Effector memory CD4-positive, alpha-beta T cell (primary cell): Measurements from ENCODE around the gene FGA.
"Not testable (repeated sequence)": the region's sequence is repeated elsewhere in the genome, so short reads cannot be mapped to it uniquely, and the experiment has no call there.

ENCODE experiments used
- DNase-seq, 3 donors: peaks; one replicate each; pipeline ENCODE4 v3.0.0-alpha.2; 2020
- H3K27ac ChIP-seq: 2 replicates; pipeline ENCODE4 v1.7.0; 2013; ENCODE audit warnings: mild to moderate bottlenecking, low read length, moderate library complexity; ENCODE audit not compliant: insufficient read depth, poor library complexity, severe bottlenecking
- H3K27me3 ChIP-seq: replicated peaks from 2 replicates; pipeline ENCODE4 v1.7.0; 2013; ENCODE audit warnings: mild to moderate bottlenecking, low read length; ENCODE audit not compliant: insufficient read depth, control insufficient read depth, poor library complexity, severe bottlenecking
- H3K36me3 ChIP-seq: 2 replicates; pipeline ENCODE4 v1.7.0; 2013; ENCODE audit warnings: mild to moderate bottlenecking, low read length, moderate library complexity; ENCODE audit not compliant: control insufficient read depth, insufficient read depth
- H3K4me1 ChIP-seq: 2 replicates; pipeline ENCODE4 v1.7.0; 2013; ENCODE audit warnings: low read length, mild to moderate bottlenecking; ENCODE audit not compliant: control insufficient read depth, insufficient read depth, poor library complexity, severe bottlenecking
- H3K4me3 ChIP-seq: 2 replicates; pipeline ENCODE4 v1.7.0; 2013; ENCODE audit warnings: low read length, low read depth, mild to moderate bottlenecking; ENCODE audit not compliant: insufficient read depth, poor library complexity, severe bottlenecking
- H3K9me3 ChIP-seq: 2 replicates; pipeline ENCODE4 v1.7.0; 2013; ENCODE audit warnings: mild to moderate bottlenecking, low read length, moderate library complexity; ENCODE audit not compliant: control insufficient read depth

Gene FGA

DNA sequence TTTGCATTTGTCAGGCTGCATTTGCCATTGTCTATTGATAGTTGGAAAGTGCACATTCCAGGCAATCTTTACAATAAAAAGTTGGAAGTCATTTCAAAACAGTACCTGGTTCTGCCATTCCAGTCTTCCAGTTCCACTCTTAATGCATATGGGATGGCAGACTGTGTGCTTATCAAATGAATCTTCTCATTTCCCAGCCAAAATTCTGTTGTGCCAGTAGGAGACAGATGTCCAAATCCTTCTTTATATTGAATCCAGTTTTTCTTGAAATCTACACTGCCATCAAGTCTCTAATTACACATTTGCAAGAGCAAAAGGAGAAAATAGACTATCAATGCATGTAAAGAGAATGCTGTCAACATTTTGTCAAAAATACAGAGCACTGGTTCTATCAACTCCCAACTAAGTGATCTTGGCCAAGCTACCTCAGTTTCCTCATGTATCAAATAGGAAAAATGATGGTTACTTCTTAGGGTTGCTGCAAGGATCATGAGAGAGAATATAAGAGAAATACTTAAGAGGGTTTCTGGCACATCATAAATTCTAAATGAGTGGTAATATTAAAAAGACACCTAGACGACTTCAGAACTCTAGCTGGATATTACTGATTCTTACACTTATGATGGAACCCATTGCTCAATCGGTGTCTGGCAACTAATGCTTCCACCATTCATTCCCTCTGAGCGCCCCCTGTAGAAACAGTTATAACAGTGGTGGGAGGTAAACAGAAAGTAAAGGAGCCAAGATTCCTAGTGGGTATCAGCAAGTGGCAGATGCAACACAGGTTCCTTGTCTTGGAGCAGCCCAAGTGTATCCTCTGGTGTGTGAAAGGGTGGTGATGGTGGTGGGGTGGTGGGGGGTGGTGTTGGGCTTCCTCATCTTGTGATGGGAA lies 18.1 kb upstream of the FGA start:
- no peak overlapping the region for H3K4me3 ChIP-seq
- H3K27ac ChIP-seq: no peak overlapping the region
- peaks cover 3% of the 10 kb centered on the region for H3K27me3 ChIP-seq

GRCh38 chr4:154606728-154607723 lies 16.5 kb upstream of the FGA start:
- no peak overlapping the region for H3K4me3 ChIP-seq
- no peaks in the 10 kb centered on the region for H3K4me1 ChIP-seq
- no peak for DNase-seq
- H3K27ac ChIP-seq: no peak overlapping the region
- no peaks in the 10 kb centered on the region for H3K36me3 ChIP-seq
- H3K9me3 ChIP-seq: no peaks in the 10 kb centered on the region
- no peaks in the 10 kb centered on the region for H3K27me3 ChIP-seq

More for the DNA sequence above, 18.1 kb upstream of the FGA start:
- H3K36me3 ChIP-seq: no peaks in the 10 kb centered on the region
- H3K4me1 ChIP-seq: no peaks in the 10 kb centered on the region
- no peak for DNase-seq
- no peaks in the 10 kb centered on the region for H3K9me3 ChIP-seq

GRCh38 chr4:154604696-154605200 lies 14.2 kb upstream of the FGA start:
- no peak overlapping the region for H3K4me3 ChIP-seq
- no peaks in the 10 kb centered on the region for H3K4me1 ChIP-seq
- no peaks in the 10 kb centered on the region for H3K27me3 ChIP-seq
- no peaks in the 10 kb centered on the region for H3K9me3 ChIP-seq
- no peak overlapping the region for H3K27ac ChIP-seq
- H3K36me3 ChIP-seq: no peaks in the 10 kb centered on the region
- no peak for DNase-seq

DNA sequence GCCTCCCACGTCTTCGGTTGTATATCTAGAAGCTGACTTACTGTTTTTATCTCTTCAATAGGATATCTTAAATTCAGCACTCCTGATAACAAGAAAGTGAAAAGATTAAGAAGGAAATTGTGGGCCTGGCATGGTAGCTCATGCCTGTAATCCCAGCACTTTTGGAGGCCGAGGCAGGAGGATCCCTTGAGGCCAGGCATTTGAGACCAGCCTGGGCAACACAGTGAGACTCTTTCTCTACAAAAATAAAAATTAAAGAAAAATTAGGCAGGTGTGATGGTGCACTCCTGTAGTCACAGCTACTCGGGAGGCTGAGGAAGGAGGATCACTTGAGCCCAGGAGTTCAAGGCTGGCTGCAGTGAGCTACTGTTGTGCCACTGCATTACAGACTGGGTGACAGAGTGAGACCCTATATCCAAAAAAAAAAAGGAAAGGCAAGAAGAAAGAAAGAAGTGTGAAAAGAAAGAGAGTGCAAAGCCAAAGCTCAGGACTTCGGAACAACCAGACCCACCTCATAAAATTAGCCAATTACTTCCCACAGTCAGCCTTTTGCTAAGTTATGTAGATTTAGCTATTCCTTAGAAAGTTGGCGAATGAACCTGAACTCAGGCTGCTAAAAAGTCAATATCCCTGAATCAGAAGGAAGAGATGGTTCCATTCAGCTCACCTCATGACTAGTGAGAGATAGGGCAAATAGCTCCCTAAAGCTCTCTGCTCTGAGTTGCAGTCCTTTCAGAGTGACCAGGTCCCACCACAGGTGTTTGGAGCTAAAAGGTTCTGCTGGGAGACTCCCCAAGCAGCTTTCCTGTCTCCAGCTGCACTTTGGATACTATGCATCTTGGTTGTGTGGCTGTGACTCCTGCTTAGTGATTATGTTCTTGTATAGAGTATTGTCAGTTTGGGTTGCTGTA lies 12.7 kb upstream of the FGA start:
- Histone ChIP-seq H3K27ac (no peak overlapping the region), H3K27me3 (no peaks in the 10 kb centered on the region), H3K4me3 (no peak overlapping the region), H3K9me3 (no peaks in the 10 kb centered on the region), H3K4me1 (no peaks in the 10 kb centered on the region), H3K36me3 (no peaks in the 10 kb centered on the region)
- DNase-seq: no peak

DNA sequence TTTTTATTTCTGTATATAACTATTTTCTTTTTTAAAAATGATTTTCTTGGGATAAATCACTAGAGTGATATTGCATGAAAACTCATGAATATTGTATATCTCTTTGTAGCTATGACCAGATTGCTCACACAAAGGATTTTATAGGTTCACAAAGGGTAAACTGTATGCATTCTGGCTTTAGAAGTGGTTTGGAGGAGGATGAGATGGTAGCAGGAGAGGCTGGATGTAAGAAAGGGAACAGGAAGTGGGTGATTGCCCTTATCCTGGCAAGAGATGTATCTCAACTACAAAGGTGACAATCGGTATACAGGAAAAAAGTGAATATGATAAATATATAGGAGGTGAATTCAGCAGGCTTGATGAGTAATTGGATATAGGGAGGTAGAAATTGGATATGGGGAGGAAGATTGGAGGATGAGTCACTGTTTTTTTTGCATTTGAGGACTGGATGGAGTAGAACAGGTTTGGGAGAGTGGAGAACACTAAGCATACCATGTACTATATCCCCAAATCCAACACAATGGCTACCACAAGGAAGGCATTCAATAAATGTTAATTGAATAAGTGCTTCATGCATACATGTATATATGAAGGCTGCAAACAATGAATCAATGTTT lies 12.0 kb upstream of the FGA start:
- no peak overlapping the region for H3K27ac ChIP-seq
- no peaks in the 10 kb centered on the region for H3K36me3 ChIP-seq
- no peak overlapping the region for H3K4me3 ChIP-seq
- no peaks in the 10 kb centered on the region for H3K9me3 ChIP-seq
- DNase-seq: no peak
- no peaks in the 10 kb centered on the region for H3K4me1 ChIP-seq
- H3K27me3 ChIP-seq: no peaks in the 10 kb centered on the region

DNA sequence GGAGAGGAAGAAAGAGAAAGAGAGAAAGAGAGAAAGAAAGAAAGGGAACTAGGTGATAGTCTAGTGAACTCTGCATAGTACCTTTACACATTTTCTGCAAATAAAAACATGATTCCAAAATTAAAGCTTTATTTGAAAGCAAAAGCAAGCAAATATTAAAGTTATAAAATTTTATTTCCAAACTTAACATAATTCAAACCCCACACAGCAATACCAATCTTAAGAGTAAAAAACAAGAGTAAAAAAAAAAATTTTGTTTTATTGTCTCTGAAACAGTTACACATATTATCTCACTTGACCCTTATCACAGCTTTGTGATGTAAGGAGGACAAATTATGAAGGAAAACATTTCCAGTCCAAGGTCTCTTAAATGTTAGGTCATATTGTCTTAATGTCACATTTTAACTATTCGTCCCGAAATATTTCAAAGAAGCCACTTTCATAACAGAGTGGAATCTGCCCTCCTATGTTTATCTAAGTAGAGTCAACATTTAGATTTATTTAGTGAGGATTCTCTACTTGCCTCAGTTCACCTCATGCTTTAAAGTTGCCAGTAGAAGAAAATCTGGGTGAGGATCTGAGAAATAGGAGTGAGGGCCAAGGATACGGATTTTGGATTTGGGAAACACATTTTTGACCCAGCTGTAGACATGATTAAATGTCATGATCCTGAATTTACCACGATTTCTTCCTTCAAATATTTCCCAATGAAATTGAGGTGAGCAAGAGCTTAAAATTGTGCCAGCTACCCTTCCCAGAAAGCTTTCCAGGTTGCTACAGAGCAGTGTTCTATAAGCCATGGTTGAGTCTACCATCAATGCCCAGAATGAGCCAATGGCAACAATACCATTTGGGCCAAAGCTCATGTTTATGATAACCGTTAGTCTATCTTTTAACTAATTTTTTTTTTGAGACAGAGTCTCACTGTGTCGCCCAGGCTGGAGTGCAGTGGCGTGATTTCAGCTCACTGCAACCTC lies 7.5 kb upstream of the FGA start:
- no peaks in the 10 kb centered on the region for H3K36me3 ChIP-seq
- no peaks in the 10 kb centered on the region for H3K4me1 ChIP-seq
- no peak overlapping the region for H3K4me3 ChIP-seq

DNA sequence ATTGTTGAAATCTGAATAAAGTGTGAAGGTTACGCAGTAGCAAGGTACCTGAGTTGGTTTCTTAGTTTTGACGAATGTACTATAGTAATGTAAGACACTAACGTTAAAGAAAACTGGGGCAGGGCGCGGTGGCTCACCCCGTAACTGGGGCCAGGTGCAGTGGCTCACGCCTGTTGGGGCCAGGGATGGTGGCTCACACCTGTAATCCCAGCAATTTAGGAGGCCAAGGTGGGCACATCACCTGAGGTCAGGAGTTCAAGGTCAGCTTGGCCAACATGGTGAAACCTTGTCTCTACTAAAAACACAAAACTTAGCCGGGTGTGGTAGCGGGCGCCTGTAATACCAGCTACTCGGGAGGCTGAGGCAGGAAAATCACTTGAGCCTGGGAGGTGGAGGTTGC lies 6.7 kb upstream of the FGA start:
- H3K27ac ChIP-seq, H3K27me3 ChIP-seq, DNase-seq, H3K4me3 ChIP-seq, H3K9me3 ChIP-seq, H3K4me1 ChIP-seq, H3K36me3 ChIP-seq: not testable (repeated sequence)

More for the DNA sequence above, 7.5 kb upstream of the FGA start:
- Histone ChIP-seq H3K27me3 (peaks cover 4% of the 10 kb centered on the region), H3K9me3 (no peaks in the 10 kb centered on the region), H3K27ac (no peak overlapping the region)
- no peak for DNase-seq

DNA sequence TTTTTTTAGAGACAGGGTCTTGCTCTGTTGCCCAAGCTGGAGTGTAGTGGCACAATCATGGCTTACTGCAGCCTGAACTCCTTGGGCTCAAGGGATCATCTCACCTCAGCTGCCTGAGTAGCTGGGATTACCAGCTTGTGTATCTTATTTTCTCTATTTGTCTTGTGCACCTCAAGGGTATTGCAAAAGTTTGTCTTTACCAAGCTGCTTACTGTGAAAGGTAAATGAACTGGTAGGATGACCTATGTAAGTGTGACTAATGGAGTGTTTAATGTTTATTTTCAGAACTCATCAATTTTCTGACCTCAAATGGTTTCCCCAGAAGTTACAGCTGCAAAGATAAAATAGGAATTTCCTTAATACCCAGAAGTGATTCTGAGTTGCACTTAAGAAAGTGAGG lies 5.3 kb upstream of the FGA start:
- Histone ChIP-seq H3K4me3 (no peak overlapping the region), H3K4me1 (no peaks in the 10 kb centered on the region), H3K36me3 (no peaks in the 10 kb centered on the region), H3K27ac (no peak overlapping the region), H3K27me3 (peaks cover 4% of the 10 kb centered on the region), H3K9me3 (no peaks in the 10 kb centered on the region)
- no peak for DNase-seq
